ENCODE measurements around the gene DMXL1. TPM values are rescaled to one million over a fixed set of nuclear protein-coding genes. Genes with fewer than 3 reads are reported as not detected.
A peak's percentile ranks its signal among the peaks of the same experiment; 100 is the strongest.

The DMXL1 gene
- total and polyA plus RNA-seq, 8 donors, result 9.9 to 30.5 (median 23.5) TPM

GRCh38 chr5:119161430-119161829, 90.5 kb downstream of the DMXL1 start:
- Histone ChIP-seq H3K27ac (no peak overlapping the region), H3K27me3 (no peaks in the 10 kb centered on the region), H3K9me3 (no peaks in the 10 kb centered on the region), H3K4me3 (no peak overlapping the region), H3K36me3 (peaks cover 0 to 7% (median 0%) of the 10 kb centered on the region in 3 donors), H3K4me1 (no peaks in the 10 kb centered on the region)
- 93% methylated on average over 4 of the region's 4 CpGs for WGBS, 2 donors
- DNase-seq, result no peak
- ATAC-seq, result peak in 1 of 4 donors; percentile 39
- TF ChIP-seq CTCF (IDR thresholded peaks at IDR 0.05), result no peak
- FAIRE-seq, result no peak
- intact Hi-C loops (cut with DNase I), result no loop called here

- TF ChIP-seq CTCF (IDR thresholded peaks at IDR 0.05), result no peak
- ATAC-seq (no peak), DNase-seq (no peak), FAIRE-seq (no peak)
- H3K4me1 ChIP-seq, result no peaks in the 10 kb centered on the region
- WGBS, 2 donors, result 79 to 85% methylated on average over 4 of the region's 4 CpGs
- intact Hi-C loops (cut with DNase I), result no loop called here
- H3K9me3 ChIP-seq, result no peaks in the 10 kb centered on the region
- peaks cover 0 to 13% (median 0%) of the 10 kb centered on the region in 3 donors for H3K36me3 ChIP-seq
- no peaks in the 10 kb centered on the region for H3K27me3 ChIP-seq
- H3K4me3 ChIP-seq, result no peak overlapping the region
- no peak overlapping the region for H3K27ac ChIP-seq
These were observed 95.1 kb downstream of the DMXL1 start for GRCh38 chr5:119166026-119166425.

- no peak overlapping the region for H3K27ac ChIP-seq
- no peak overlapping the region for H3K4me3 ChIP-seq
- DNase-seq (no peak), ATAC-seq (no peak), FAIRE-seq (no peak)
- H3K4me1 ChIP-seq, result no peaks in the 10 kb centered on the region
- intact Hi-C loops (cut with DNase I), result no loop called here
- no peaks in the 10 kb centered on the region for H3K9me3 ChIP-seq
- peaks cover 0 to 13% (median 0%) of the 10 kb centered on the region in 3 donors for H3K36me3 ChIP-seq
- H3K27me3 ChIP-seq, result no peaks in the 10 kb centered on the region
- TF ChIP-seq CTCF (IDR thresholded peaks at IDR 0.05), result no peak
- WGBS, 2 donors, result 95 to 97% methylated on average over 1 of the region's 1 CpG
These were observed 97.5 kb downstream of the DMXL1 start for GRCh38 chr5:119168401-119168800.

GRCh38 chr5:119171686-119172085, 100.8 kb downstream of the DMXL1 start:
- FAIRE-seq, result no peak
- TF ChIP-seq CTCF (IDR thresholded peaks at IDR 0.05), result no peak
- Histone ChIP-seq H3K27me3 (no peaks in the 10 kb centered on the region), H3K36me3 (peaks cover 0 to 6% (median 0%) of the 10 kb centered on the region in 3 donors), H3K9me3 (no peaks in the 10 kb centered on the region), H3K4me1 (no peaks in the 10 kb centered on the region), H3K4me3 (no peak overlapping the region), H3K27ac (no peak overlapping the region)
- intact Hi-C loops (cut with DNase I), result no loop called here
- no peak for DNase-seq
- no peak for ATAC-seq

- no peak for TF ChIP-seq CTCF (IDR thresholded peaks at IDR 0.05)
- DNase-seq (no peak), FAIRE-seq (no peak), ATAC-seq (no peak)
- H3K27ac ChIP-seq, result no peak overlapping the region
- H3K27me3 ChIP-seq, result no peaks in the 10 kb centered on the region
- 79 to 87% methylated on average over 2 of the region's 2 CpGs for WGBS, 2 donors
- no peaks in the 10 kb centered on the region for H3K4me1 ChIP-seq
- H3K9me3 ChIP-seq, result no peaks in the 10 kb centered on the region
- intact Hi-C loops (cut with DNase I), result no loop called here
- H3K36me3 ChIP-seq, result peaks cover 0 to 6% (median 0%) of the 10 kb centered on the region in 3 donors
- H3K4me3 ChIP-seq, result no peak overlapping the region
These were observed 103.8 kb downstream of the DMXL1 start for GRCh38 chr5:119174578-119175163.
